Smooth muscle cell (in vitro differentiated cells): ENCODE data around the gene PLK3. TPM values are rescaled to one million over a fixed set of nuclear protein-coding genes. Genes with fewer than 3 reads are reported as not detected.

Experiments
- DNase-seq: peaks from one replicate; lab custom pipeline; 2025; ENCODE audit not compliant: unreplicated experiment; lab: John Stamatoyannopoulos, UW
- H2AFZ ChIP-seq: fragments of 200-600 bp; sonication (generic); 2 replicates; pipeline ENCODE4 v1.6.0; 2016; ENCODE audit warnings: antibody characterized with exemption, low read depth, mild to moderate bottlenecking
- H3F3A ChIP-seq: fragments of 200-600 bp; sonication (generic); 2 replicates; pipeline ENCODE4 v1.6.0; 2017; ENCODE audit warnings: antibody characterized with exemption, low read depth
- H3K27ac ChIP-seq: fragments of 200-600 bp; sonication (generic); 2 replicates; pipeline ENCODE4 v1.5.1; 2016; ENCODE audit warnings: low read depth, mild to moderate bottlenecking
- H3K27me3 ChIP-seq: fragments of 200-600 bp; sonication (generic); 2 replicates; pipeline ENCODE4 v1.6.1; 2016; ENCODE audit warnings: low read depth, mild to moderate bottlenecking
- H3K36me3 ChIP-seq: fragments of 200-600 bp; sonication (generic); 2 replicates; pipeline ENCODE4 v1.5.1; 2016; ENCODE audit warnings: low read depth
- H3K4me1 ChIP-seq: fragments of 200-600 bp; sonication (generic); 2 replicates; pipeline ENCODE4 v1.5.1; 2016; ENCODE audit warnings: low read depth
- H3K4me2 ChIP-seq: fragments of 200-600 bp; sonication (generic); 2 replicates; pipeline ENCODE4 v1.6.0; 2016; ENCODE audit warnings: mild to moderate bottlenecking
- H3K4me3 ChIP-seq: fragments of 200-600 bp; sonication (generic); 2 replicates; pipeline ENCODE4 v1.5.1; 2016; ENCODE audit warnings: mild to moderate bottlenecking
- H3K79me2 ChIP-seq: fragments of 200-600 bp; sonication (generic); 2 replicates; pipeline ENCODE4 v1.6.0; 2016; ENCODE audit warnings: low read depth, mild to moderate bottlenecking
- H3K9ac ChIP-seq: fragments of 200-600 bp; sonication (generic); 2 replicates; pipeline ENCODE4 v1.6.0; 2016; ENCODE audit warnings: low read depth
- H3K9me3 ChIP-seq: fragments of 200-600 bp; sonication (generic); replicated peaks from 2 replicates; pipeline ENCODE4 v1.5.1; 2016; ENCODE audit warnings: low read depth
- H4K20me1 ChIP-seq: fragments of 200-600 bp; sonication (generic); 2 replicates; pipeline ENCODE4 v1.6.0; 2016; ENCODE audit warnings: low read depth
- CTCF ChIP-seq: fragments of 200-600 bp; sonication (generic); IDR thresholded peaks from 2 replicates; pipeline ENCODE4 v1.5.1; 2017; ENCODE audit warnings: borderline replicate concordance, mild to moderate bottlenecking, antibody characterized with exemption; ENCODE audit not compliant: insufficient read depth, poor library complexity, severe bottlenecking
- WGBS: methylation state at CpG from one replicate; pipeline ENCODE4 v1.1.7; 2016; ENCODE audit warnings: low lambda C conversion rate; 5-methylcytosine and 5-hydroxymethylcytosine counted together
- polyA plus RNA-seq: library from polyadenylated mRNA; unstranded; fragments of >200 nt; fragmentation: Nextera tagmentation; extraction: Ambion mirVana; gene quantifications from 2 replicates; pipeline ENCODE4 v1.2.1, GENCODE V29; 2016
- total RNA-seq: library from RNA; depleted of rRNA; stranded (reverse); fragments of >200 nt; gene quantifications from 2 replicates; pipeline ENCODE4 v1.2.3, GENCODE V29; 2014

The PLK3 gene
- total and polyA plus RNA-seq, 2 experiments from 2014 or later = 39.7 to 42.0 TPM

- Histone ChIP-seq H3K4me3 (peak overlapping the region; percentile 91), H3K9ac (peak overlapping the region; percentile 97), H2AFZ (no peak overlapping the region), H3K4me1 (peaks cover 14% of the 10 kb centered on the region), H3K36me3 (no peaks in the 10 kb centered on the region), H3K4me2 (peak overlapping the region; percentile 99), H3K27ac (peak overlapping the region; percentile 95), H4K20me1 (peaks cover 52% of the 10 kb centered on the region), H3K27me3 (no peaks in the 10 kb centered on the region), H3K79me2 (peaks cover 32% of the 10 kb centered on the region), H3F3A (peaks cover 22% of the 10 kb centered on the region), H3K9me3 (no peaks in the 10 kb centered on the region)
- no peak for DNase-seq
- WGBS = 33% methylated on average over 12 of the region's 12 CpGs
- no peak for TF ChIP-seq CTCF
These were observed 23.5 kb upstream of the PLK3 start for GRCh38 chr1:44776730-44777068.

- H3K9me3 ChIP-seq = no peaks in the 10 kb centered on the region
- H3K4me1 ChIP-seq = peaks cover 14% of the 10 kb centered on the region
- H3F3A ChIP-seq = peaks cover 22% of the 10 kb centered on the region
- WGBS = 88% methylated on average over 14 of the region's 14 CpGs
- TF ChIP-seq CTCF = no peak
- peaks cover 52% of the 10 kb centered on the region for H4K20me1 ChIP-seq
- H3K4me2 ChIP-seq = peak overlapping the region; percentile 99
- H3K4me3 ChIP-seq = peak overlapping the region; percentile 91
- peak overlapping the region; percentile 95 for H3K27ac ChIP-seq
- peaks cover 32% of the 10 kb centered on the region for H3K79me2 ChIP-seq
- H3K36me3 ChIP-seq = no peaks in the 10 kb centered on the region
- no peaks in the 10 kb centered on the region for H3K27me3 ChIP-seq
- DNase-seq = no peak
- H2AFZ ChIP-seq = no peak overlapping the region
- peak overlapping the region; percentile 30 for H3K9ac ChIP-seq
These were observed 22.6 kb upstream of the PLK3 start for GRCh38 chr1:44777547-44777946.

- no peaks in the 10 kb centered on the region for H3K36me3 ChIP-seq
- H3F3A ChIP-seq = peaks cover 22% of the 10 kb centered on the region
- no peak for TF ChIP-seq CTCF
- no peaks in the 10 kb centered on the region for H3K9me3 ChIP-seq
- peak overlapping the region; percentile 99 for H3K4me2 ChIP-seq
- no peak overlapping the region for H3K4me3 ChIP-seq
- H3K9ac ChIP-seq = peak overlapping the region; percentile 30
- no peaks in the 10 kb centered on the region for H3K27me3 ChIP-seq
- H3K27ac ChIP-seq = peak overlapping the region; percentile 95
- H2AFZ ChIP-seq = no peak overlapping the region
- H4K20me1 ChIP-seq = peaks cover 52% of the 10 kb centered on the region
- peaks cover 32% of the 10 kb centered on the region for H3K79me2 ChIP-seq
- H3K4me1 ChIP-seq = peaks cover 14% of the 10 kb centered on the region
- WGBS = 90% methylated on average over 13 of the region's 13 CpGs
- no peak for DNase-seq
These were observed 22.1 kb upstream of the PLK3 start for GRCh38 chr1:44777969-44778635.
